22Rv1 (cell line): ENCODE data around the gene ATP2B2.

Source experiments
- ZFX ChIP-seq: fragments of 450-650 bp; IDR thresholded peaks from 2 replicates; pipeline ENCODE4 v1.6.1; 2017; ENCODE audit warnings: antibody characterized with exemption, borderline replicate concordance
- TF ChIP-seq, protein P1 (sequence below): fragments of 450-650 bp; IDR thresholded peaks from 2 replicates; pipeline ENCODE4 v1.5.1; 2017; ENCODE audit warnings: mild to moderate bottlenecking

DNA sequence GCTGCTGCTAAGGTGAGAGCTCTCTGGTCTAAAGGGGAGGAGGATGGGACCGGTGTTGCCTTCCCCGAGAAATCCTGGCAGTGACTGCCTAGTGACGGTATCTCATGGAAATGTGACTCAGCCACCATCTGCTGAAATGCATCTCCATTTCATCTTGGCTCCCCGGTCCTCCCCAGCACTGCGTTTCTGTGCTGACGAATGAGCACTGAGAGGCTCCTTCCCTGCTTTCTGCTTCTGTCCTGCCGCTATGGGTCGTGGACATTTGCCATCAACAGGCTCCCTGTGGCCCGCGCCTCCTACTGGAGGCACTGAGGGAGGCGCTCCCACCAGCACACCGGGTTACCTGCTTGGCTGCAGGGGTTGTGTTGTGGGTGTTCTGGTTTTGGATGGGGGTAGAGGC is 170.9 kb downstream of the ATP2B2 start:
- TF ChIP-seq, protein P1, sequence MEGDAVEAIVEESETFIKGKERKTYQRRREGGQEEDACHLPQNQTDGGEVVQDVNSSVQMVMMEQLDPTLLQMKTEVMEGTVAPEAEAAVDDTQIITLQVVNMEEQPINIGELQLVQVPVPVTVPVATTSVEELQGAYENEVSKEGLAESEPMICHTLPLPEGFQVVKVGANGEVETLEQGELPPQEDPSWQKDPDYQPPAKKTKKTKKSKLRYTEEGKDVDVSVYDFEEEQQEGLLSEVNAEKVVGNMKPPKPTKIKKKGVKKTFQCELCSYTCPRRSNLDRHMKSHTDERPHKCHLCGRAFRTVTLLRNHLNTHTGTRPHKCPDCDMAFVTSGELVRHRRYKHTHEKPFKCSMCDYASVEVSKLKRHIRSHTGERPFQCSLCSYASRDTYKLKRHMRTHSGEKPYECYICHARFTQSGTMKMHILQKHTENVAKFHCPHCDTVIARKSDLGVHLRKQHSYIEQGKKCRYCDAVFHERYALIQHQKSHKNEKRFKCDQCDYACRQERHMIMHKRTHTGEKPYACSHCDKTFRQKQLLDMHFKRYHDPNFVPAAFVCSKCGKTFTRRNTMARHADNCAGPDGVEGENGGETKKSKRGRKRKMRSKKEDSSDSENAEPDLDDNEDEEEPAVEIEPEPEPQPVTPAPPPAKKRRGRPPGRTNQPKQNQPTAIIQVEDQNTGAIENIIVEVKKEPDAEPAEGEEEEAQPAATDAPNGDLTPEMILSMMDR, result peak; percentile 70
- no peak for TF ChIP-seq ZFX
